Transverse colon (tissue), 4 donors: ENCODE results near the gene AHSP. TPM values are rescaled to one million over a fixed set of nuclear protein-coding genes. Genes with fewer than 3 reads are reported as not detected.

Experiments used
- DNase-seq: peaks from one replicate; pipeline ENCODE4 v3.0.0-alpha.2; 2019
- H3K27ac ChIP-seq, 4 donors: fragments of 200-600 bp; sonication (generic); 2 replicates each; pipeline ENCODE4 v1.5.1; 2016 to 2018; ENCODE audit warnings: inconsistent platforms in 4 of 4
- H3K27me3 ChIP-seq: fragments of 200-600 bp; sonication (generic); 2 replicates; pipeline ENCODE4 v1.5.1; 2017; ENCODE audit warnings: inconsistent platforms
- H3K36me3 ChIP-seq, 4 donors: fragments of 200-600 bp; sonication (generic); 2 replicates each; pipeline ENCODE4 v1.5.1; 2017 to 2019; ENCODE audit warnings: inconsistent platforms in 4 of 4
- H3K4me1 ChIP-seq, 4 donors: fragments of 200-600 bp; sonication (generic); 2 replicates each; pipeline ENCODE4 v1.5.1; 2017 to 2020; ENCODE audit warnings: inconsistent platforms in 4 of 4
- H3K4me3 ChIP-seq, 4 donors: fragments of 200-600 bp; sonication (generic); 1 replicate in 1 of 4; 2 replicates in 3 of 4; pipeline versions ENCODE4 v1.5.1 to v1.6.1; 2017 to 2019; ENCODE audit warnings: inconsistent platforms in 4 of 4
- H3K9me3 ChIP-seq, 2 donors: fragments of 200-600 bp; sonication (generic); 2 replicates each; pipeline ENCODE4 v1.5.1; 2017 to 2019; ENCODE audit warnings: inconsistent platforms in 2 of 2
- CTCF ChIP-seq, 5 experiments: fragments of 200-600 bp in 3 of 5; fragments of 450-650 bp in 2 of 5; sonication (generic) in 3 of 5; IDR thresholded peaks; 1 replicate in 2 of 5; 2 replicates in 3 of 5; pipeline ENCODE4 v1.5.1; 2016 to 2017; ENCODE audit warnings: antibody characterized with exemption in 5 of 5, inconsistent platforms in 3 of 5, mild to moderate bottlenecking in 2 of 5, moderate library complexity in 1 of 5
- EP300 ChIP-seq: sonication (generic); formaldehyde crosslinking; IDR thresholded peaks from one replicate; pipeline ENCODE4 v1.6.1; 2017; ENCODE audit warnings: antibody characterized with exemption, low read depth
- POLR2A ChIP-seq: fragments of 450-650 bp; IDR thresholded peaks from one replicate; pipeline ENCODE4 v1.6.1; 2016; ENCODE audit warnings: antibody characterized with exemption, mild to moderate bottlenecking, moderate library complexity
- POLR2AphosphoS5 ChIP-seq, 3 donors: sonication (generic); formaldehyde crosslinking; IDR thresholded peaks; one replicate each; pipeline ENCODE4 v1.6.1; 2016; ENCODE audit warnings: antibody characterized with exemption in 3 of 3
- WGBS, 2 donors: methylation state at CpG; one replicate each; pipeline ENCODE4 v1.1.5; 2018; ENCODE audit warnings: low coverage in 1 of 2; 5-methylcytosine and 5-hydroxymethylcytosine counted together
- in situ Hi-C, 4 donors: fragments of 200-750 bp; cut with MboI; loops; one replicate each; pipeline versions ENCODE4 v1.15.0 to v1.15.1; 2017; ENCODE audit warnings: low sequenced_read_pairs in 3 of 4, low pct_ligation_motif_present in 1 of 4, low pct_unique_long_range_greater_than_20kb in 1 of 4
- intact Hi-C: fragments of 100-400 bp; cut with DNase I; formaldehyde crosslinking; loops from one replicate; pipeline ENCODE4 v1.15.1; 2023; ENCODE audit warnings: low total_unique reads
- total RNA-seq, 4 donors: library from RNA; depleted of rRNA; stranded (reverse); fragments of >200 nt; gene quantifications; one replicate each; pipeline ENCODE4 v1.1.0, GENCODE V29; 2016

The AHSP gene
- total RNA-seq, 4 donors from 2014 or later = not detected

- in situ Hi-C loops (no loop called here), intact Hi-C loops (no loop called here)
- Histone ChIP-seq H3K4me3 (no peak overlapping the region), H3K36me3 (no peaks in the 10 kb centered on the region), H3K4me1 (no peaks in the 10 kb centered on the region), H3K27ac (no peak overlapping the region), H3K27me3 (no peaks in the 10 kb centered on the region), H3K9me3 (peaks cover 7 to 11% of the 10 kb centered on the region in 2 donors)
- no peak for DNase-seq
- WGBS, 2 donors = 50 to 70% methylated on average over 1 of the region's 1 CpG
- TF ChIP-seq CTCF (IDR thresholded peaks at IDR 0.05) = no peak
- TF ChIP-seq POLR2A = no peak
- no peak for TF ChIP-seq EP300
- TF ChIP-seq POLR2AphosphoS5 (IDR thresholded peaks at IDR 0.05) = no peak
Observed at GRCh38 chr16:31577411-31577810, 49.7 kb downstream of the AHSP start.

Other genes starting within 250 kb of the AHSP start
- gene ITGAX, start 172.7 kb upstream of the AHSP start, total RNA-seq = 1 to 10 TPM in 3 of 4 donors, not detected in 1; 1.2 to 3.8 (median 3.7) TPM
- gene ITGAD, start 134.6 kb upstream of the AHSP start, total RNA-seq = under 1 TPM in 1 of 4 donors, not detected in 3; 0.75 TPM
- not detected for gene COX6A2, start 99.5 kb upstream of the AHSP start, total RNA-seq
- under 1 TPM in 2 of 4 donors, not detected in 2; 0.14 to 0.79 TPM for gene ZNF843, start 85.1 kb upstream of the AHSP start, total RNA-seq
- gene ARMC5, start 68.4 kb upstream of the AHSP start, total RNA-seq = 10 to 100 TPM in 1 of 4 donors, 1 to 10 TPM in 3; 3.2 to 17.6 (median 8.4) TPM
- 100 to 1,000 TPM in 1 of 4 donors, 10 to 100 TPM in 3; 43.0 to 102 (median 61.4) TPM for gene TGFB1I1, start 55.7 kb upstream of the AHSP start, total RNA-seq
- not detected for gene SLC5A2, start 44.8 kb upstream of the AHSP start, total RNA-seq
- gene RUSF1, start 19.5 kb upstream of the AHSP start, total RNA-seq = 10 to 100 TPM; 49.2 to 86.5 (median 71.3) TPM